GM19452 (cell line): ENCODE results near the gene GMEB2.
A peak's percentile ranks its signal among the peaks of the same experiment; 100 is the strongest.
"Not testable (repeated sequence)": the region's sequence is repeated elsewhere in the genome, so short reads cannot be mapped to it uniquely, and the experiment has no call there.

ENCODE experiments used
- ATAC-seq: cut with Tn5 transposase; IDR thresholded peaks from one replicate; pipeline ENCODE4 v1.9.1; 2021; ENCODE audit not compliant: unreplicated experiment

The GMEB2 gene

GRCh38 chr20:63626424-63627128 is at the start of gene GMEB2:
Gene GMEB2 (minus strand): TSS chr20:63627101. CDS start chr20:63619397, 7,704 bp downstream.
- ATAC-seq = peak; percentile 35

- no peak for ATAC-seq
Measured at GRCh38 chr20:63675681-63676368, 48.9 kb upstream of the GMEB2 start.

- no peak for ATAC-seq
Measured at GRCh38 chr20:63673951-63674350, 47.0 kb upstream of the GMEB2 start.

- no peak for ATAC-seq
Measured at GRCh38 chr20:63672666-63673065, 45.8 kb upstream of the GMEB2 start.

- ATAC-seq = not testable (repeated sequence)
Measured at GRCh38 chr20:63671695-63672094, 44.8 kb upstream of the GMEB2 start.

- ATAC-seq = no peak
Measured at GRCh38 chr20:63668351-63668750, 41.5 kb upstream of the GMEB2 start.

- ATAC-seq = no peak
Measured at GRCh38 chr20:63667858-63668257, 41.0 kb upstream of the GMEB2 start.

GRCh38 chr20:63665708-63666107 is 38.8 kb upstream of the GMEB2 start:
- ATAC-seq = no peak

GRCh38 chr20:63664861-63665594 is 38.1 kb upstream of the GMEB2 start:
- ATAC-seq = no peak

GRCh38 chr20:63664143-63664851 is 37.4 kb upstream of the GMEB2 start:
- no peak for ATAC-seq

GRCh38 chr20:63663332-63664066 is 36.6 kb upstream of the GMEB2 start:
- no peak for ATAC-seq

- no peak for ATAC-seq
Measured at GRCh38 chr20:63662813-63663189, 35.9 kb upstream of the GMEB2 start.

GRCh38 chr20:63661959-63662812 is 35.3 kb upstream of the GMEB2 start:
- ATAC-seq = no peak

- ATAC-seq = no peak
Measured at GRCh38 chr20:63661108-63661507, 34.2 kb upstream of the GMEB2 start.

GRCh38 chr20:63660622-63661021 is 33.7 kb upstream of the GMEB2 start:
- no peak for ATAC-seq

GRCh38 chr20:63660174-63660573 is 33.3 kb upstream of the GMEB2 start:
- not testable (repeated sequence) for ATAC-seq

- no peak for ATAC-seq
Measured at GRCh38 chr20:63659370-63659769, 32.5 kb upstream of the GMEB2 start.

GRCh38 chr20:63658749-63659187 is 31.9 kb upstream of the GMEB2 start:
- peak; percentile 19 for ATAC-seq

- peak; percentile 84 for ATAC-seq
Measured at GRCh38 chr20:63657937-63658748, 31.2 kb upstream of the GMEB2 start, which contains the start of gene RTEL1. Gene RTEL1 (plus strand): TSS chr20:63658312. CDS start chr20:63659403, 1,091 bp downstream.
